ENCODE data around the gene MKNK2. TPM values are rescaled to one million over a fixed set of nuclear protein-coding genes. Genes with fewer than 3 reads are reported as not detected.
A peak's percentile ranks its signal among the peaks of the same experiment; 100 is the strongest.
"Not testable (repeated sequence)": the region's sequence is repeated elsewhere in the genome, so short reads cannot be mapped to it uniquely, and the experiment has no call there.

Gene MKNK2
- total RNA-seq, 1 donor from 2014 or later, result 314 TPM

GRCh38 chr19:2097203-2097885, 46.3 kb upstream of the MKNK2 start:
- no peak for TF ChIP-seq CTCF (IDR thresholded peaks at IDR 0.05)
- Histone ChIP-seq H3K27ac (peak overlapping the region; percentile 39), H3K36me3 (peaks cover 36% of the 10 kb centered on the region), H3K4me3 (peak overlapping the region; percentile 41), H3K9me3 (no peaks in the 10 kb centered on the region), H3K27me3 (no peaks in the 10 kb centered on the region), H3K4me1 (peaks cover 37% of the 10 kb centered on the region)
- no peak for DNase-seq
- intact Hi-C loops (cut with DNase I), result no loop called here
- ATAC-seq, result no peak

GRCh38 chr19:2096480-2097202, 45.6 kb upstream of the MKNK2 start, which contains the start of gene IZUMO4:
IZUMO4 (plus strand) TSS chr19:2096915; CDS start chr19:2096946, 31 bp downstream.
- Histone ChIP-seq H3K27me3 (no peaks in the 10 kb centered on the region), H3K9me3 (no peaks in the 10 kb centered on the region), H3K4me3 (peak within 1 kb of the TSS; percentile 83), H3K4me1 (peaks cover 44% of the 10 kb centered on the region), H3K27ac (peak within 1 kb of the TSS; percentile 96), H3K36me3 (peaks cover 29% of the 10 kb centered on the region)
- TF ChIP-seq CTCF (IDR thresholded peaks at IDR 0.05), result peak; percentile 56
- peak; percentile 100 for DNase-seq
- ATAC-seq, result peak; percentile 90
- intact Hi-C loops (cut with DNase I), result no loop called here

GRCh38 chr19:2096034-2096479, 45.0 kb upstream of the MKNK2 start, which contains the start of gene MOB3A:
MOB3A (minus strand) TSS chr19:2096326; CDS start chr19:2078560, 17,766 bp downstream.
- peak; percentile 78 for ATAC-seq
- Histone ChIP-seq H3K9me3 (no peaks in the 10 kb centered on the region), H3K36me3 (peaks cover 23% of the 10 kb centered on the region), H3K4me3 (peak within 1 kb of the TSS; percentile 83), H3K4me1 (peaks cover 49% of the 10 kb centered on the region), H3K27me3 (no peaks in the 10 kb centered on the region), H3K27ac (peak within 1 kb of the TSS; percentile 96)
- intact Hi-C loops (cut with DNase I), result no loop called here
- TF ChIP-seq CTCF (IDR thresholded peaks at IDR 0.05), result peak; percentile 34
- DNase-seq, result peak; percentile 97

- Histone ChIP-seq H3K4me1 (peaks cover 78% of the 10 kb centered on the region), H3K27ac (peak overlapping the region; percentile 60)
- H3K27me3 ChIP-seq; H3K36me3 ChIP-seq; ATAC-seq; H3K9me3 ChIP-seq; H3K4me3 ChIP-seq; DNase-seq; intact Hi-C loops (cut with DNase I): not testable (repeated sequence)
Observed at GRCh38 chr19:2091926-2092525, 41.0 kb upstream of the MKNK2 start.

- H3K4me1 ChIP-seq, result peaks cover 82% of the 10 kb centered on the region
- intact Hi-C loops (cut with DNase I), result no loop called here
- no peak for ATAC-seq
- H3K27me3 ChIP-seq, result no peaks in the 10 kb centered on the region
- no peaks in the 10 kb centered on the region for H3K9me3 ChIP-seq
- no peak overlapping the region for H3K4me3 ChIP-seq
- H3K36me3 ChIP-seq, result peaks cover 11% of the 10 kb centered on the region
- DNase-seq, result no peak
- H3K27ac ChIP-seq, result peak overlapping the region; percentile 60
- no peak for TF ChIP-seq CTCF (IDR thresholded peaks at IDR 0.05)
Observed at GRCh38 chr19:2089727-2090053, 38.6 kb upstream of the MKNK2 start.
